ENCODE data around the gene AGRN. TPM values are rescaled to one million over a fixed set of nuclear protein-coding genes. Genes with fewer than 3 reads are reported as not detected.

Gene AGRN
- 22.7 and 38.8 TPM in 2 replicates for total RNA-seq

GRCh38 chr1:1020000-1020404, at the start of gene AGRN:
TSS of gene AGRN (plus strand) at chr1:1020120. CDS start at chr1:1020173, 53 bp downstream.

GRCh38 chr1:981955-982558, 37.9 kb upstream of the AGRN start, which contains the start of gene PERM1:
TSS of gene PERM1 (minus strand) at chr1:982093. CDS start at chr1:981029, 1,064 bp downstream.

GRCh38 chr1:999725-1000356, 20.1 kb upstream of the AGRN start, which contains the start of gene HES4:
TSS of gene HES4 (minus strand) at chr1:1000097. CDS start at chr1:999973, 124 bp downstream.

GRCh38 chr1:1013105-1013921, 6.6 kb upstream of the AGRN start, which contains the start of gene ISG15:
TSS of gene ISG15 (plus strand) at chr1:1013497. CDS start at chr1:1013574, 77 bp downstream.

GRCh38 chr1:1073743-1074587, 54.0 kb downstream of the AGRN start, which contains the start of gene RNF223:
TSS of gene RNF223 (minus strand) at chr1:1074306. CDS start at chr1:1072566, 1,740 bp downstream.

Other genes with a start within 250 kb of the AGRN start
- 7.5 and 30.3 TPM in 2 replicates for gene SAMD11, start 96.2 kb upstream of the AGRN start, total RNA-seq
- 74.6 and 75.0 TPM in 2 replicates for gene NOC2L, start 60.9 kb upstream of the AGRN start, total RNA-seq
- gene KLHL17, start 59.5 kb upstream of the AGRN start, total RNA-seq, result 4.9 and 6.9 TPM in 2 replicates
- 0.09 and 0.63 TPM in 2 replicates for gene PLEKHN1, start 53.6 kb upstream of the AGRN start, total RNA-seq
- under 0.01 TPM in 1 of 2 replicates, not detected in the other for gene PERM1, start 38.0 kb upstream of the AGRN start, total RNA-seq
- 0.43 and 1.1 TPM in 2 replicates for gene HES4, start 20.0 kb upstream of the AGRN start, total RNA-seq
- gene ISG15, start 6.6 kb upstream of the AGRN start, total RNA-seq, result 95.7 and 131 TPM in 2 replicates
- gene RNF223, start 54.2 kb downstream of the AGRN start, total RNA-seq, result under 0.01 TPM in 1 of 2 replicates, not detected in the other
- gene C1orf159, start 96.0 kb downstream of the AGRN start, total RNA-seq, result 2.1 and 3.2 TPM in 2 replicates
- not detected in 2 replicates for gene TTLL10, start 153.8 kb downstream of the AGRN start, total RNA-seq
- 0.34 and 0.79 TPM in 2 replicates for gene TNFRSF18, start 186.5 kb downstream of the AGRN start, total RNA-seq
- under 0.01 TPM in 1 of 2 replicates, not detected in the other for gene TNFRSF4, start 194.0 kb downstream of the AGRN start, total RNA-seq
- gene SDF4, start 211.9 kb downstream of the AGRN start, total RNA-seq, result 136 and 144 TPM in 2 replicates
- gene B3GALT6, start 212.1 kb downstream of the AGRN start, total RNA-seq, result 10.1 and 14.0 TPM in 2 replicates
- 2.1 and 2.8 TPM in 2 replicates for gene C1QTNF12, start 226.6 kb downstream of the AGRN start, total RNA-seq